HepG2 (cell line): ENCODE measurements around the gene CIBAR2. TPM values are rescaled to one million over a fixed set of nuclear protein-coding genes. Genes with fewer than 3 reads are reported as not detected.
A peak's percentile ranks its signal among the peaks of the same experiment; 100 is the strongest.

Source experiments
- FUBP1 ChIP-seq: sonication (generic); formaldehyde crosslinking; IDR thresholded peaks from 2 replicates; pipeline ENCODE4 v1.5.1; 2020; ENCODE audit warnings: missing genetic modification reagents, mild to moderate bottlenecking, borderline replicate concordance
- GFI1 ChIP-seq: sonication (generic); formaldehyde crosslinking; IDR thresholded peaks from 2 replicates; pipeline ENCODE4 v1.5.0; 2020; ENCODE audit warnings: missing genetic modification reagents, mild to moderate bottlenecking, borderline replicate concordance
- HNF4A ChIP-seq: sonication (generic); formaldehyde crosslinking; IDR thresholded peaks from 2 replicates; pipeline ENCODE4 v1.4.0; 2020; ENCODE audit warnings: missing genetic modification reagents
- HNRNPH1 ChIP-seq: fragments of 200-400 bp; formaldehyde crosslinking; optimal IDR thresholded peaks from 2 replicates; pipeline ENCODE3; 2017; ENCODE audit warnings: mild to moderate bottlenecking, low read depth, low read length
- IKZF1 ChIP-seq: fragments of 450-650 bp; IDR thresholded peaks from 2 replicates; pipeline ENCODE4 v1.7.1; 2016
- MLLT10 ChIP-seq: sonication (generic); formaldehyde crosslinking; IDR thresholded peaks from 2 replicates; pipeline ENCODE4 v1.4.0; 2020; ENCODE audit warnings: missing genetic modification reagents
- NFE2L1 ChIP-seq: sonication (generic); formaldehyde crosslinking; IDR thresholded peaks from 2 replicates; pipeline ENCODE4 v1.4.0; 2020; ENCODE audit warnings: missing genetic modification reagents, mild to moderate bottlenecking, borderline replicate concordance
- ONECUT2 ChIP-seq: sonication (generic); formaldehyde crosslinking; IDR thresholded peaks from 2 replicates; pipeline ENCODE4 v1.4.0; 2020; ENCODE audit warnings: missing genetic modification reagents
- PPARG ChIP-seq: conservative IDR thresholded peaks from 2 replicates; pipeline ENCODE4 v1.6.1; 2016; ENCODE audit warnings: missing biosample characterization, missing genetic modification reagents
- SNAPC2 ChIP-seq: sonication (generic); formaldehyde crosslinking; IDR thresholded peaks from 2 replicates; pipeline ENCODE4 v1.8.1; 2022; ENCODE audit warnings: mild to moderate bottlenecking, missing genetic modification reagents
- TOPORS ChIP-seq: sonication (generic); formaldehyde crosslinking; IDR thresholded peaks from 2 replicates; pipeline ENCODE4 v1.8.0; 2023; ENCODE audit warnings: mild to moderate bottlenecking, missing genetic modification reagents
- YEATS2 ChIP-seq: sonication (generic); formaldehyde crosslinking; IDR thresholded peaks from 2 replicates; pipeline ENCODE4 v1.4.0; 2020; ENCODE audit warnings: missing genetic modification reagents, borderline replicate concordance
- ZBTB10 ChIP-seq: sonication (generic); formaldehyde crosslinking; IDR thresholded peaks from 2 replicates; pipeline ENCODE4 v1.4.0; 2020; ENCODE audit warnings: missing genetic modification reagents, borderline replicate concordance
- ZC3H4 ChIP-seq: sonication (generic); formaldehyde crosslinking; IDR thresholded peaks from 2 replicates; pipeline ENCODE4 v1.4.0; 2020; ENCODE audit warnings: missing genetic modification reagents, borderline replicate concordance
- ZNF318 ChIP-seq: sonication (generic); formaldehyde crosslinking; IDR thresholded peaks from 2 replicates; pipeline ENCODE4 v1.4.0; 2020; ENCODE audit warnings: mild to moderate bottlenecking, missing genetic modification reagents
- ZNF570 ChIP-seq: sonication (generic); formaldehyde crosslinking; IDR thresholded peaks from 2 replicates; pipeline ENCODE4 v1.4.0; 2020; ENCODE audit warnings: mild to moderate bottlenecking, missing genetic modification reagents, borderline replicate concordance
- ZNF75D ChIP-seq: sonication (generic); formaldehyde crosslinking; IDR thresholded peaks from 2 replicates; pipeline ENCODE4 v1.8.1; 2023; ENCODE audit warnings: missing genetic modification reagents, mild to moderate bottlenecking, borderline replicate concordance
- polyA plus RNA-seq, 8 experiments: library from polyadenylated mRNA; depleted of rRNA in 3 of 8; stranded (reverse) in 7 of 8; unstranded in 1 of 8; fragments of >200 nt; fragmentation: Illumina TruSeq in 4 of 8; extraction: Trizol in 4 of 8; gene quantifications; 2 replicates each; pipeline versions ENCODE4 v1.2.1 to v1.2.3, GENCODE V29; 2011 to 2016; ENCODE audit warnings: low read depth in 4 of 8, missing spikeins in 1 of 8, mixed read lengths in 1 of 8; ENCODE audit not compliant: insufficient read depth in 1 of 8
- total RNA-seq, 5 experiments: library from RNA; depleted of rRNA; stranded (reverse); fragments of >200 nt; fragmentation: Illumina TruSeq; extraction: Trizol; gene quantifications; 2 replicates each; pipeline ENCODE4 v1.2.3, GENCODE V29; 2016; ENCODE audit warnings: low read depth in 1 of 5

Gene CIBAR2
- total and polyA plus RNA-seq, 2 of the 13 experiments (the other 11 are each of a cell fraction or from before 2014, with no cell fraction given) = not detected

GRCh38 chr16:85151603-85152413, 39.5 kb upstream of the CIBAR2 start (continued):
- TF ChIP-seq SNAPC2 (CRISPR knock-in tag) (no peak), FUBP1 (CRISPR knock-in tag) (no peak), HNF4A (CRISPR knock-in tag) (no peak), HNRNPH1 (no peak), YEATS2 (CRISPR knock-in tag) (no peak), GFI1 (CRISPR knock-in tag) (no peak; the same call in 1 of the 2 replicates), IKZF1 (no peak), ZNF318 (CRISPR knock-in tag) (peak; percentile 25; the same call in 1 of the 2 replicates), MLLT10 (CRISPR knock-in tag) (no peak), PPARG (CRISPR knock-in tag) (no peak), ONECUT2 (no peak), ZNF75D (CRISPR knock-in tag) (no peak), ZC3H4 (no peak), TOPORS (CRISPR knock-in tag) (no peak), ZNF570 (CRISPR knock-in tag) (no peak), NFE2L1 (no peak), ZBTB10 (CRISPR knock-in tag) (peak; percentile 82; the same call in 1 of the 2 replicates)
